GM12892 (cell line): ENCODE results near the gene NPAS3.

Source experiments
- DNase-seq: peaks from one replicate; pipeline ENCODE4 v3.0.0; 2011; ENCODE audit not compliant: insufficient read length
- FAIRE-seq: peaks from 2 replicates; lab custom pipeline; 2011; peaks lifted over from hg19 to GRCh38; lab: Jason Lieb, UNC
- POLR2A ChIP-seq: IDR thresholded peaks from 2 replicates; pipeline ENCODE4 v1.6.1; 2011; ENCODE audit warnings: low read depth, low read length, control low read depth
- POLR2AphosphoS5 ChIP-seq: IDR thresholded peaks from 2 replicates; pipeline ENCODE4 v1.6.1; 2011; ENCODE audit warnings: low read depth, low read length, control low read depth
- TAF1 ChIP-seq: IDR thresholded peaks from 2 replicates; pipeline ENCODE4 v1.6.1; 2011; ENCODE audit warnings: low read depth, mild to moderate bottlenecking, control low read depth, low read length, borderline replicate concordance

NPAS3 gene

DNA sequence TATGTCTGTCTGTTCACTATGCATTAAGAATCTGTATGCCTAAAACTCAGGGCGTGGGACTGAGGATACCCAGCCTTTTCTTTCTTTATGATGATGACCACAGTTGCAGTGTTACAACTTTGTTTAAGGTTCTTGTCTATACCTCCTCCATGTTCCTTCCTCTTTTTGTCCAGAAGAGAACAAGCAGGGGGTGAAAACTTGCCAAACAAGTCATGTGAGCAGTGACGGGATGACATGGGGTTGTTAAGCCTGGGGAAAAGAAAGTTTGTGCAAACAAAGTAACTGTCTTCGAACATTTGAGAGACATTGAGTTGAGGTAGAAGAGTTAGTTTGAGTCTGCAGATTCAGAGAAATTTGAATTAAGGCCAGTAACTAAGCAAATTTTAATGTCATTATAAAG is 505.5 kb downstream of the NPAS3 start:
- TF ChIP-seq TAF1, result no peak
- no peak for TF ChIP-seq POLR2A
- DNase-seq, result no peak
- FAIRE-seq, result no peak

DNA sequence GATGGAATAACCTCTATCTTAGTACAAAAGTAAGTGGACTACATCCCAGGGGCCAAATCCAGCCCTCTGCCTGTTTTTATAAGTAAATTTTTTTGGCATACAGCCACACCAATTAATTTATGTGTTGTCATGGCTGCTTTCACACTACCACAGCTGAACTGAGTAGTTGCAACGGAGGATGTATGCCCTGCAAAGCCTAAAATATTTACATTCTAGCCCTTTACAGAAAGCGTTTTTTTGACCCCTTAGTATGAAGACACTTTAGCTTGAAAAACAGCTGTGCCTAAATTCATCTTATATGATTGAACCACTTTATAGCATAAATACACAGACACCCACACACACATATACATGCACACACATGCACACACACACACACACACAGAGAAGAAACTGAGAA is 510.6 kb downstream of the NPAS3 start:
- TF ChIP-seq TAF1 (no peak), POLR2A (no peak), POLR2AphosphoS5 (no peak)
- DNase-seq (no peak), FAIRE-seq (no peak)

DNA sequence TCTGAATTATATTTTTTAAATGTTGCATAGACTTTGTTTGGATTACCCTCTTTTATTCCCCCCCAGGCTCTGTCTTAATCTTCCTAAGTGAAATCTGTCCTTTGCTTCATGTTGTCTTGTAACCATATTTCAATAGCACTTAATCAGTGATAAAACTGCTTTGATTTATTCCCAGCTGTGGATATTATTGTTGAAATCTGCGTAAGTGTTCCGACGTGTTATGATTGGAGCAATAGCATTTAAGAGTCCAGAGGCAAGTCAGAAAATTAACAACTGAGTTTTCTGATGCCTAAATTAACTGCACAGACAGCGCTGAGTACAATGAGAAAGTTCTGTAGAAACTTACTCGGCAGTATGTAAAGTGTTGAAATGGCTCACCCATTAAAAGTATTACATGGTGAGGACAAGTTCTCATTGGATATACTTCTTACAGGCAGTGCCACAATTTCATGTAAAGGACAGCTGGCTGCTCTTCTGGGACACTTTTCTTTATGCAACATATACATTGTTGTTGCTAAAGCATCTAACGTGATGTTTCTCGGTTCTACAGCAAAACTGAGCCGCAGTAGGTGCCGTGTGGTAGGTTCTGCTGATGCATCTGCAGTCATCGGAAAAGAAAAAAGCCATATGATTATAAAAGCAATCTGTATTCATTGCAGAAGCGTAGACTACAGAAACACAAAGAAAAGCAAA is 511.2 kb downstream of the NPAS3 start:
- FAIRE-seq, result no peak

DNA sequence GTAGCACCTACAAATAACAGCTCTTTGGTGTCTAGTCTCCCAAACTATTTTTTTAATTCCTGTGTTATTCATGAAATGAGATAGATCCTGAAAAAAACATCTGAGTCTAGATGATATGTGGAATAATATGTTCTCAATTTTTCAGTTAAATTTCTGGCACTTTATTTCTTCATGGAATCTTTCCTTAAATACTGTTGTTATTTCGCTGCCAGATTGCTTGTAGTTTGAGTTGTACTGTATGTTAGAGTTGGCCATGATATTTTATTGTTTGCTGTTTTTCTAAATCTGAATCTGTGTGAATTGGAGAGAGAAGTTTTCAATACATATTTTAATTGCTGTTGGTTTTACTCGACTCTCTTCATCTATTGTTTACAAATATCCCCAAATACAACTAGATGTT is 511.7 kb downstream of the NPAS3 start:
- FAIRE-seq, result no peak
- TF ChIP-seq TAF1 (no peak), POLR2A (no peak), POLR2AphosphoS5 (no peak)

More for the DNA sequence above, 511.2 kb downstream of the NPAS3 start:
- no peak for TF ChIP-seq POLR2AphosphoS5
- no peak for TF ChIP-seq TAF1
- no peak for TF ChIP-seq POLR2A
- DNase-seq, result no peak

DNA sequence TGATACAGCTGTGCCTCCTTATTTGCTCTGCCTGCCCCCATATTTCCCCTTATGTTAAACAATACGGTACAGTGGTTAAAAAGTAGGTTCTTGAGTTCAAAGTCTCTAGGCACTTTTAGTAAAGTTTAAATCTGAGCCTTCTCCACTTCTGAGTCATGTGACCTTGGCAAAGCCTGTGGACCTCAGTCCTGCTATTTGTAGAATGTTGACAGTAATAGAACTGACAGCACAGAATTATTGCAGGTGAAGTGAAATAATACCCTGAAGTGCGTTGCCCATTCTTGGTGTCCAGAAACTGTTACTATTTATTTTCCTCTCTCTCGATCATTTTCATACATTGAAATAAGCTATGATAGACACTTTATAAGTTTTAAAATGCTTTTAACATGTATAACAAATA is 512.5 kb downstream of the NPAS3 start:
- no peak for FAIRE-seq

More for the DNA sequence above, 511.7 kb downstream of the NPAS3 start:
- DNase-seq, result no peak

GRCh38 chr14:33452995-33453394 is 514.3 kb downstream of the NPAS3 start:
- DNase-seq (no peak), FAIRE-seq (no peak)
- TF ChIP-seq POLR2A (no peak), TAF1 (no peak)

More for the DNA sequence above, 512.5 kb downstream of the NPAS3 start:
- DNase-seq, result no peak
- no peak for TF ChIP-seq POLR2AphosphoS5
- TF ChIP-seq TAF1, result no peak

DNA sequence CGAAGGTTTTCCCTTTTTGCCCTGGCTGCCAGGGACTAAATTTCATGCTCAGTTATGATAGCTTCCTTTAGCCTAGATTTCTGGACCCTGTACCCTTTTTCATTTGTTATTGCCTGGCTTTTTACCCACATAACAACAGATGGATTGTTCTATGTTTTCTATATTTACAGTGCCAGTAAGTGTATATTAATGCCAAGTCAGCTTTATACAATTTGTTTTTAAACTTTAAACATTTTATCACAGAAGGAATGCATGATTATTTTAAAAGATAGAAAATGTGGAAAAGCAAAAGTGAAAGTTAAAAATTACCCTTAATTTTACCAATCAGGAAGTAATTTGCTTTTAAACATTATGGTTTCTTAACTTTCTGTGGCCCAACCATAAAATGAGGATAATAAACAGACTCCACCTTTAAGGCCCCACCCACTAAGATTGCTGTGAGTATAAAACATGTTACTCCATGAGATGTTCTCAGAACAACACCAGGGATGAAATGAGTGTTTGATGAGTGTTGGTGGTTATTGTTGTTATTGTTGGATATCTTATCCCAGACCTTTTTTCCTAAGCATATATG is 515.4 kb downstream of the NPAS3 start:
- FAIRE-seq, result no peak
- DNase-seq, result no peak
- TF ChIP-seq TAF1, result no peak
- no peak for TF ChIP-seq POLR2A
- TF ChIP-seq POLR2AphosphoS5, result no peak

DNA sequence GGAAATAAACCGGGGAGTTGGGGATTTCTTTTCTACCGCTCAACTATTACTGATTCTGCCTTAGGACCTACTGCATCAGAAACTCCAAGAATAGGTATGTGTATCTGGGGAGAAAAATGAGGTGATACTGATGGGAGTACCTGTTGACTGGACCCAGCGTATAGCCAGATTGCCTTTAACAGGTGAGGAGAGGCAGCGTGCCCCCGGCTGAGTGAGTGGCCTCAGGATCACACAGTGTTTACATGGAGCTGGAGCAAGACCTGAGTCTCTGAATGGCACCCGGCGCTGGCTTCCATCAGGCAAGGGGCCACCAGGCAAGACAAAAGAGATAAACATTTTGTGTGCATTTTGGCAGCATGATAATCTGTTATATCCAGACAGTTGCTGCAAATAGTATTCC is 516.0 kb downstream of the NPAS3 start:
- no peak for FAIRE-seq
- DNase-seq, result no peak
- no peak for TF ChIP-seq POLR2AphosphoS5
- no peak for TF ChIP-seq POLR2A
- no peak for TF ChIP-seq TAF1

- FAIRE-seq (no peak), DNase-seq (no peak)
- TF ChIP-seq TAF1 (no peak), POLR2A (no peak), POLR2AphosphoS5 (no peak)
These were observed 517.1 kb downstream of the NPAS3 start for GRCh38 chr14:33455654-33456345.

DNA sequence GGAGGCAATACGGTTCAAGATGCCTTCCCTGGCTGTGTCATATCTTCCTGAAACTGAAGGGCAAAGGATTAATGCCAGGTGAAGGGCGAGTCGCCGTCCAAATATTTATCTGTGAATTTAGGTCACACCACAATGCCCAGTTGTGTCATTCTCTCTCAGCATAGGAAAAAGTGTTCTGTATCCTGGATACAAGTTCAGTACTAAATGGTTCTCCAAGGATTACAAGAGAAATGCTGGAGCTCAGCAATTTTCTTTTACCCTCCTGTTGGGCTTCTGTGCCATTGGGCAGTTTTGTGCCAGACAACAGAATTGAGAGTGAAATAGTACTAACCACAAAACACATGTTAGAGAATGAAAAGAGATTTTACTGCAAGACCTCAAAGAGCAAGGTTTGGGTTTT is 518.3 kb downstream of the NPAS3 start:
- DNase-seq (no peak), FAIRE-seq (no peak)
- TF ChIP-seq POLR2AphosphoS5, result no peak
- TF ChIP-seq TAF1, result no peak
- TF ChIP-seq POLR2A, result no peak

DNA sequence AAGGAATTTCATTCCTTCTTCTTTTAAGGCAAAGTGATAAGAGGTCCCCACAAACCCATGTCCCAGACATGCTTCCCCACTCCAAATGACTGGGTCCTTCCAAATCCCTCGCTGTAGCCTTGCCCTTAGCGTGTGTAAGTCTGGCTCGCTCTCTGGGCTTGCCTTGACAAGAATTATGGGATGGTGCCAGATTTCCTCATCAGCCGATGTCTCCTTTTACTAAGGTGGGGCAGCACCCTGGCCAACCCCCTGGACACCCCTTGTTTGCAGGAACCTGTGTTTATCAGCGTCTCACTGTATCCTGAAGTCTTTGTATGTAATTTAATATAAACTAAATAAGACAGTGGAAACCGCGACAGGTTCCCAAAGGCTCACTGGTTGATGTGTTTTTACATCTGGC is 518.9 kb downstream of the NPAS3 start:
- FAIRE-seq (no peak), DNase-seq (no peak)

GRCh38 chr14:33460164-33460563 is 521.5 kb downstream of the NPAS3 start:
- TF ChIP-seq TAF1, result no peak
- FAIRE-seq (no peak), DNase-seq (no peak)

More for the DNA sequence above, 518.9 kb downstream of the NPAS3 start:
- TF ChIP-seq POLR2A (no peak), TAF1 (no peak), POLR2AphosphoS5 (no peak)
